Activated T-helper 1 cell treated with anti-CD3 and anti-CD28 coated beads, Interleukin-2, amount 50 U/mL, for 16 hours (primary cell): ENCODE measurements around the gene ANK3.

Experiments used
- DNase-seq, 2 donors: peaks; one replicate each; pipeline ENCODE4 v3.0.0-alpha.2; 2020; ENCODE audit warnings: low read depth in 1 of 2, low spot score in 1 of 2

ANK3 gene

GRCh38 chr10:60099998-60100747 is 289.5 kb downstream of the ANK3 start:
- no peak for DNase-seq

DNA sequence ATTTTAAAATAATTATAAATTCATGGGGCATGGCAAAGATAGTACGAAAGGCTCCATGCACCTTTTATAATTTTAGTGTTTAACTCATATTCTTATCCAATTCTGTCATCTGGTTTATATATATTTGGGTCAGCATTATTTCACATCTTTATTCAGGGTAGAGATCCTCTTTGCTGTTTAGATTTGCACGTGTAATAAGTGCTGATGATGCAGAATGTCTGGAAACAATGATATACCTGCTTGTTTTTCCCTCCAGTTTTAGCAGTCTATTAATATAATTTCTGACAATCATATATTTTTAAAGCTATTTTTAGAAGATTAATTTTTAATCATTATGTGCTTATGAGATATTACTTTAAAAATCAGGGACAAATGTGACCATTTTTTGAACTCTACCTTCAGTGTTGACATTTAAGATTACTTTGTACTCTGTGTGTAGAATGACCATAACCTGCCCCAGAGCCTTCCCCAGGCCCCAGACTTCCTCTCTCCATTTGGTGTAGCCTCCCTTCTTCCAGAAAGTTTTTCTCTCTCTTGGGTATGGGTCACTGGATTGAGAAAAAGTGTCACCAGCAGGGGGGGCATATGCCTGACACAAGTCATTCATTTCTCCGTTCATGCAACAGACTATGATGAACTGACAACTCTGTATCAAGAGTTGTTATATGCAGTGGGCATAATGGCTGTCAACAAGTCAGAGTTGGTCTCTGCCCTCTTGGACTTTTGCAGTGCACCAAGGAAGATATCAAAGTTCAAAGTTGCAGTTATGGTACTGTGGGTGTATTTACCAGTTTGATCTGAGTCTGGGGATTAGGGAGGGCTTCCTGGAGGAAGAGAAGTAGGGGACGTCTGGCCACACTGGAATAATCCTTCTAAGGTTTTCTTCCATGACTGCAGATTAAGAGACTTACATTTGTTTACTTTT is 290.7 kb downstream of the ANK3 start:
- DNase-seq = no peak

GRCh38 chr10:60096761-60097513 is 292.7 kb downstream of the ANK3 start:
- DNase-seq = no peak

DNA sequence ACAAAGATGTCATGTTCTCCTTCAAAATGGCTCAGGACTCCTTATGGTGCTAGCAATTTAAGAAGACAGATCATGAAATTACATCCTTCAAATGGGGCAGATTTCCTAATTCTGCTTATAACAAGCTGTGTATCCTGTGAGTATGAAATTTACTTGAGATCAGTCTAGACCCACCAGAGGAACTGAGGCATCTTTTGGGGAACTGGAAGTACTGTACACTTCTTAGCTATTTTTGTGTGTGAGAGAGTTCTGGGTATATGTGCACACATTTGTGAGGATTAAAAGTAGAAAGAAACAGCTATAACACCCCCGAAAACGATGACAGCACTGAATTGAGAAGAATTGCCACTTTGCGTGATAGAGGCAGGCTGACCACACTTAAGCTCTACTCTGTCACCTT is 296.4 kb downstream of the ANK3 start:
- no peak for DNase-seq

DNA sequence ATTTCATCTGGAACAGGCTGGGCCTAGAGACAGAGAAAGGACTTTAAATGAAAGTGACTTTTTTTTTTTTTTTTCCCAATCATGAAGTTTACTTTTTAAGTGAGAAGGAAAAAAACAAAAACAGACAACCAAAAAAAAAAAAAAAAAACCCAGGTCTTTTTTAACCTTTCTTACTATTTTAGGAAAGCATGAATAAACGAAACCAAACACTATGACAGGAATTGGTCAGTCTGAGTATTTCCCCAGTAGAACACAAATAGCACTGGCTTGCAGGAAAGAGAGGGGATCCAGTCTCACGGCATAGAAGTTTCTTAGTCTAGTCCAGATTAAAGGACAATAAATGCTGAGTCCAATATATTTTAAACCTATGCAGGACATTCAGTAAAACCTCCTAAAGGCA is 302.8 kb downstream of the ANK3 start:
- DNase-seq = no peak

DNA sequence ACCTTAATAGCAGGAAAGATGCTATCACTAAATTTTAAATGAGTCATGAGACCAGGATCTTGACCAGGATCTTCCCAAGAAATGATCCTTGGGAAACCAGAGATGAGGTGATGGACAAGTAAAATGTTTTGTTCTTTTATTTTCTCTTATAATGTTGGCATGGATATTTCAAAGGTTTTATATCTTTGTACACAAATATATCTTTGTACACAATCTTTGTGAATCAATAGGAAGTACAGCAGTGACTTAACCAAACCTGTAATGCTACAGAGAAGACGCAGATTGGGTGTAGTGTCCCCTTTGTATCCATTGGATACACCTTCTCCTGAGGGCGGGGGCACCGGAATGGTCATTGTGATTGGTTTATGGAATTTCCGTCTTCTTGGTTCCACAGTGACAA is 303.3 kb downstream of the ANK3 start:
- no peak for DNase-seq

DNA sequence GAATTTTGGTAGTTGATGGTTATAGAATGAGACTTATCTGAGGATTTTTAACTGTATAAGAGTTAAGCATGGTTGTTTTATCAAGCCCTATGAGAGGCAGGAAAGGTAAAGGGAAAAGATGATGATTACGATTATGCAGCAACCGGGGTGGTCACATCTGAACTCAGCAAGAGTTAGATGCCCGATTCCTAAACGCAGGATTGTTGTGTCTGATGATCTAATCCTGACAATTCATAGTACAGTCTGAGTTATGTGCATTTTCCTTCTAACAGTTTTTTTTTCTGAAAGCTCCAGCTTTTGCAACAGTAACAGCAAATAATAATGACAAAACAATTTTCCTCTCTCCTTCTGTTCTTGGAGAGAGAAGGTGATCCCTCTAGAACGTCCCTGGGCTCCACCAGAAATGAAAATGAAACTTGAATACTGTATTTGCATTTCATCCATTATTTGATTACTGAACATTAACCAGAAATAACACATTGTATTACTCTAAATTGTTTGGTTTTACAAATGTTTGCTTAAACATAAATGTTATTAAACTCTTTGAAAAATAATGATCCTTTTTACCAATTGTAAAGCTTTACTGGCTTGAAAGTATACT is 306.8 kb downstream of the ANK3 start:
- DNase-seq = no peak

DNA sequence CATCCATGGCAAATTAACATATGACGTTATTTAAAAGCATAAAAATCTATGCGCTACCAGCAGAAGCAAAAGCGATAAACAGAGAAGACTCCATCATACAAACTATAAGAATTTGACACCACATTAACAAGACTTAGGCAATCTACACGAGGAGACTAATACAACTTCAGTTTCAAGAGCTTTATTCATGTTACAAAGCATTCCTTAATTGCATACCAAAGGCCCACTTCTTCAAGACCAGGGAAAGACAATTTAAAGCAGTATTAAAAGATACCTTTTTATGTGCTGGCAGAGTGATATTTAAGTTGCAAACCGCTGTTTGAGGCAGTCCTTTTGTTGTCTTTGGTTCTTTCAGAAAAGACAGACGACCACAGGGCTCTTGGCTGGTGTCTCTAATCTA is 307.3 kb downstream of the ANK3 start:
- no peak for DNase-seq

- no peak for DNase-seq
These were observed 315.7 kb downstream of the ANK3 start for GRCh38 chr10:60073781-60074656.

GRCh38 chr10:60073397-60073780 is 316.3 kb downstream of the ANK3 start:
- no peak for DNase-seq

- no peak for DNase-seq
These were observed 320.4 kb downstream of the ANK3 start for GRCh38 chr10:60069311-60069710.

GRCh38 chr10:60050366-60050765 is 339.3 kb downstream of the ANK3 start:
- no peak for DNase-seq

DNA sequence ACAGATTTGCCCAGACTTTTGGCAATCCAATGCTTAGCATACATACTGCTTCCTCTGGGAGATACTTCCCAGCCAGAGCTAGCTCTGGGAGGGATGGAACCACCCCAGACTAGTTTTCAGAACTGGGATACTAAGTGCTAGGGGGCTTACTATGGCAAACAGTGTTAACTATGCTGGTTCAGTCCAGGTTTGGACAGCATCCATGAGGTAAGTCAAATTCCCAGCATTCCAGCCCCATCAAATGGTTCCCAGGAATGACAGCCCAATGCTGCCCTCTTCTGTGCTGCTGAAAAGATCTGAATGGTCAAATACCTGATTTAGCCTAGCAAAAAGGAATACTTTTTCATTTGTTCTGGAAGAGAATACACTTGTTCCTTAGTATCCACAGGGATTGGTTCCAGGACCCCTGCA is 341.6 kb downstream of the ANK3 start:
- DNase-seq = no peak

DNA sequence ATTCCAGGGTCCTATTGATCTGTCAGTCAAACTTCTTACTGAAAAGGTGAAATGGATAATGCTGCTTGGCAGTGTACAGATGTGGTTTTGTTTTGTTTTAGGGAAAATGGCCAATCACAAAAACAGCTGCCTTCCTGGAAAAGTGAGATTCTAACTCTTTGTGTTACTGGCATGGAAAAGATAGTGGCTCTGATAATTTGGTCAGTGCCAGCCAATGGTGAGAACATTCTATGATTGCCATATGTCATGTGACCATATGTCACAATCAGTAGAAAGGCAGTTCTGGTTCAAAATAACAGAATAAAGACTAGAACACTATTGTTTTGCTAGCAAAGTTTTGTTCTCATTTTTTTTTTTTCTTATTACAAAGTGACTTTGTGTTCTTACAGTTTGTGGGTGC is 344.1 kb downstream of the ANK3 start:
- DNase-seq = no peak

DNA sequence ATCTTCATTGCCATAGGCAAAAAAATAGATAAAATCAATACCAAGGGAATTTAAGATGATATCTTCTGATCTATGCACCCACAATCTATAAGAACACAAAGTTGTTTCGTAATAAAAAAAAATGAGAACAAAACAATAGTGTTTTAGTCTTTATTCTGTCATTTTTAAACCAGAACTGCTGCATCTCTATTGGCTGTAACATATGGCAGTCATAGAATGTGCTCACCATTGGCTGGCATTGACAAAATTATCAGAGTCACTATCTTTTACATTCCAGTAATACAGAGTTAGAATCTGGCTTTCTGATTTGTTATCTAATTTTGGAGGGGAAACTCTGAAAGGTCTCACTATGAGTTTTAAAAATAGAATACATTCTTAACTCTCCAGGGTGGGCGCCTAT is 344.7 kb downstream of the ANK3 start:
- DNase-seq = no peak

- DNase-seq = no peak
These were observed 345.4 kb downstream of the ANK3 start for GRCh38 chr10:60044242-60044641.

- DNase-seq = no peak
These were observed 346.0 kb downstream of the ANK3 start for GRCh38 chr10:60043561-60044241.

DNA sequence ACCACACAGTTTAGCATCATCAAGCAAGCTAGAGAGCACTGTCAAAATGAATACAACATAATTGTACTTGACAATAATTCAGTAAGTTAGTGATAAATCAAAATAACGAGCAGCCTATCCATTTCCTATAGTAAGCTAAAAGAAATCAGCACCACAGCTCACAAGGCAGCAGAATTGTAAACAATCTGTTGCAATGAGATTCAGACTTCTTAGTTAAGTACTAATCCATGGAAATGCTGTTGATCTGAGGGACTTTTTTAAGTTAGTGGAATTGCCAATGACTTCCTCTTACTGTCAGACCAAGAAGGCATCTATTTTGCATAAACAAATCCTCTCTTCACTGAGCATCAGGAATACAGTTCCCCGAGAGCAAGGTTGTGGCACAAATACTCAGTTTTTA is 346.8 kb downstream of the ANK3 start:
- no peak for DNase-seq

GRCh38 chr10:60042262-60042661 is 347.4 kb downstream of the ANK3 start:
- no peak for DNase-seq
